Right atrium auricular region (tissue), 2 donors: Measurements from ENCODE around the gene MYOG. TPM values are rescaled to one million over a fixed set of nuclear protein-coding genes. Genes with fewer than 3 reads are reported as not detected.

Source experiments
- DNase-seq: peaks from one replicate; pipeline ENCODE4 v3.0.0-alpha.2; 2019; ENCODE audit warnings: low spot score
- H3K27ac ChIP-seq, 2 donors: fragments of 200-600 bp; sonication (generic); 1 replicate in 1 of 2; 2 replicates in 1 of 2; pipeline ENCODE4 v1.5.1; 2016 to 2019
- H3K27me3 ChIP-seq, 2 donors: fragments of 200-600 bp; sonication (generic); one replicate each; pipeline versions ENCODE4 v1.5.1 to v1.6.0; 2017 to 2019
- H3K36me3 ChIP-seq: fragments of 200-600 bp; sonication (generic); one replicate; pipeline ENCODE4 v1.5.1; 2016
- H3K4me1 ChIP-seq, 2 donors: fragments of 200-600 bp; sonication (generic); one replicate each; pipeline versions ENCODE4 v1.5.1 to v1.6.0; 2017 to 2019
- H3K4me3 ChIP-seq, 2 donors: fragments of 200-600 bp; sonication (generic); 1 replicate in 1 of 2; 2 replicates in 1 of 2; pipeline ENCODE4 v1.5.1; 2017 to 2019; ENCODE audit warnings: mild to moderate bottlenecking in 1 of 2, moderate library complexity in 1 of 2
- H3K9me3 ChIP-seq, 2 donors: fragments of 200-600 bp; sonication (generic); one replicate each; pipeline ENCODE4 v1.5.1; 2019
- total RNA-seq, 2 donors: library from RNA; depleted of rRNA; stranded (reverse); fragments of >200 nt; gene quantifications; one replicate each; pipeline ENCODE4 v1.1.0, GENCODE V29; 2016
- TF ChIP-seq, protein P1 (sequence below), 2 donors: fragments of 200-600 bp; sonication (generic); IDR thresholded peaks; one replicate each; pipeline ENCODE4 v1.5.1; 2019; ENCODE audit warnings: antibody characterized with exemption in 2 of 2

MYOG gene
- total RNA-seq, 2 donors from 2014 or later, result not detected

DNA sequence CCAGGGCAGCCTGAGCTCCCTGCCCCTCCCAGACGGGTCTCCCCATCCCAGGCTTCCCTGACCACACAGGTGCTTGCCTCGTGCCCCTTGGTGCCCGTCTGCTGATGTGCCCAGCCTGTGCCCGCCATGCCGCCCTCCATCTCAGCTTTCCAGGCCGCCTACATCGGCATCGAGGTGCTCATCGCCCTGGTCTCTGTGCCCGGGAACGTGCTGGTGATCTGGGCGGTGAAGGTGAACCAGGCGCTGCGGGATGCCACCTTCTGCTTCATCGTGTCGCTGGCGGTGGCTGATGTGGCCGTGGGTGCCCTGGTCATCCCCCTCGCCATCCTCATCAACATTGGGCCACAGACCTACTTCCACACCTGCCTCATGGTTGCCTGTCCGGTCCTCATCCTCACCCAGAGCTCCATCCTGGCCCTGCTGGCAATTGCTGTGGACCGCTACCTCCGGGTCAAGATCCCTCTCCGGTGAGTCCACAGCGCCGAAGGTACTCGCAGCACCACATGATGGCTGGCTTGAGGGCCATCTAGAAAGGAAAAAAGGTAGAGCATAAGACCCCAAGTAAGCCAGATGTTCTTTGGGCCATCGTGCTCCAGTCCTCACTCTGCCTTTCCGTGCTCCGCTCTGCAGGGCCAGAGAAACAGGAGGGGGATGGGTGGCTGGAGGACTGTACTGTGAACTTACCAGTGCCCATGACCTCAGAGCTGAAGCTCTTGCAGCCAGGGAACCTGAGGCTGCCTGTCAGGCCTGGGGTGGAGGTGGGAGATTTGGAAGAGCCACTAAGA, 43.1 kb upstream of the MYOG start:
- DNase-seq, result peak; percentile 55
- H3K27ac ChIP-seq, result peak overlapping the region; percentile 91 to 94
- H3K4me3 ChIP-seq, result peak overlapping the region; percentile 47 to 54
- TF ChIP-seq, protein P1, sequence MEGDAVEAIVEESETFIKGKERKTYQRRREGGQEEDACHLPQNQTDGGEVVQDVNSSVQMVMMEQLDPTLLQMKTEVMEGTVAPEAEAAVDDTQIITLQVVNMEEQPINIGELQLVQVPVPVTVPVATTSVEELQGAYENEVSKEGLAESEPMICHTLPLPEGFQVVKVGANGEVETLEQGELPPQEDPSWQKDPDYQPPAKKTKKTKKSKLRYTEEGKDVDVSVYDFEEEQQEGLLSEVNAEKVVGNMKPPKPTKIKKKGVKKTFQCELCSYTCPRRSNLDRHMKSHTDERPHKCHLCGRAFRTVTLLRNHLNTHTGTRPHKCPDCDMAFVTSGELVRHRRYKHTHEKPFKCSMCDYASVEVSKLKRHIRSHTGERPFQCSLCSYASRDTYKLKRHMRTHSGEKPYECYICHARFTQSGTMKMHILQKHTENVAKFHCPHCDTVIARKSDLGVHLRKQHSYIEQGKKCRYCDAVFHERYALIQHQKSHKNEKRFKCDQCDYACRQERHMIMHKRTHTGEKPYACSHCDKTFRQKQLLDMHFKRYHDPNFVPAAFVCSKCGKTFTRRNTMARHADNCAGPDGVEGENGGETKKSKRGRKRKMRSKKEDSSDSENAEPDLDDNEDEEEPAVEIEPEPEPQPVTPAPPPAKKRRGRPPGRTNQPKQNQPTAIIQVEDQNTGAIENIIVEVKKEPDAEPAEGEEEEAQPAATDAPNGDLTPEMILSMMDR (IDR thresholded peaks at IDR 0.05), result no peak
- peaks cover 0 to 85% of the 10 kb centered on the region in 2 donors for H3K4me1 ChIP-seq
- no peaks in the 10 kb centered on the region for H3K27me3 ChIP-seq
- H3K36me3 ChIP-seq, result no peaks in the 10 kb centered on the region
- no peaks in the 10 kb centered on the region for H3K9me3 ChIP-seq

DNA sequence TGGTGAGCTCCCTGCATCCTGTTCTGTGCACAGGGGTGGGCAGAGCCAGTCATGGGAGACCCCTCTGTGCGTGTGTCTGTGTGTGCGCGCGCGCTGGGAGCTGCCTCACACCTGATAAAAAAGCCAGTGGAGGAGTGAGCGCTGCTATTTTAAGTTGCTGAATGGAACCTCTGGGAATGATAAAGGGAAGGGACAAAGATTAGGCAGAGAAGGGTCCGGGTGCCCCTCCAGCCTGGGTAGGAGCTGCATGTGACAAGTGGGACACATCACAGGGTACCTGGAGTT, 42.6 kb upstream of the MYOG start:
- TF ChIP-seq, protein P1 (IDR thresholded peaks at IDR 0.05), result no peak
- no peaks in the 10 kb centered on the region for H3K36me3 ChIP-seq
- peak overlapping the region; percentile 91 to 94 for H3K27ac ChIP-seq
- H3K4me1 ChIP-seq, result peaks cover 0 to 80% of the 10 kb centered on the region in 2 donors
- no peak for DNase-seq
- H3K4me3 ChIP-seq, result peak overlapping the region; percentile 47 to 54
- no peaks in the 10 kb centered on the region for H3K27me3 ChIP-seq
- no peaks in the 10 kb centered on the region for H3K9me3 ChIP-seq

DNA sequence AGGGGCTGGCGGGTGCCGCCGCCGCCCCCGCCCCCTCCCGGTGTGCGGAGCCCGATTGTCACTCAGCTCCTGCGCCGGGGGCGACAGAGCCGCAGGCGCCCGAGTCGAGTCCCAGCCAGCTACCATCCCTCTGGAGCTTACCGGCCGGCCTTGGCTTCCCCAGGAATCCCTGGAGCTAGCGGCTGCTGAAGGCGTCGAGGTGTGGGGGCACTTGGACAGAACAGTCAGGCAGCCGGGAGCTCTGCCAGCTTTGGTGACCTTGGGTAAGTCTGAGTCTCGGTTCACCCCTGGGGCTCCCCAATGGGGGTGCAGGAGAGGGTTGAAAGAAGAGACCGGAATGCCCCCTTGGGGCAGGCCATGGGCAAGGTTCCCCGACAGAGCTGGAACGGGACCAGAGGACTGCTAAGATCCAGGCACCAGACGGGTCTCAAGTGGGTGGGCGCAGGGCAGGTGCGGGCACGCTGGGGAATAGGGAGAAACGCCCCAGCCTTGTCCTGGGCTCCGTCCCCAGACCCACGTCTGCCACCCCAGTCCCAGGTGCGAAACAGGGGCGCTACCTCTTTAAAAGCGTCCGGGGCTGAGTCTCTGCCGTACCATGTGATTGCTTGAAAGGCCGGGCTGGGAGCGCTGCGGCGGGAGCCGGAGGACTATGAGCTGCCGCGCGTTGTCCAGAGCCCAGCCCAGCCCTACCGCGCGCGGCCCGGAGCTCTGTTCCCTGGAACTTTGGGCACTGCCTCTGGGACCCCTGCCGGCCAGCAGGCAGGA, 42.0 kb upstream of the MYOG start, which contains the start of gene ADORA1:
TSS of gene ADORA1 (plus strand) at position 61 of the 765 bp plus-strand sequence. CDS start 1,116 bp downstream, outside the sequence.
- H3K27ac ChIP-seq, result peak within 1 kb of the TSS; percentile 91 to 94
- H3K9me3 ChIP-seq, result no peaks in the 10 kb centered on the region
- H3K4me3 ChIP-seq, result peak within 1 kb of the TSS; percentile 47 to 54
- TF ChIP-seq, protein P1 (IDR thresholded peaks at IDR 0.05), result peak in 1 of 2 donors; percentile 10
- no peaks in the 10 kb centered on the region for H3K27me3 ChIP-seq
- peak; percentile 81 for DNase-seq
- H3K4me1 ChIP-seq, result peaks cover 0 to 79% of the 10 kb centered on the region in 2 donors
- H3K36me3 ChIP-seq, result no peaks in the 10 kb centered on the region

DNA sequence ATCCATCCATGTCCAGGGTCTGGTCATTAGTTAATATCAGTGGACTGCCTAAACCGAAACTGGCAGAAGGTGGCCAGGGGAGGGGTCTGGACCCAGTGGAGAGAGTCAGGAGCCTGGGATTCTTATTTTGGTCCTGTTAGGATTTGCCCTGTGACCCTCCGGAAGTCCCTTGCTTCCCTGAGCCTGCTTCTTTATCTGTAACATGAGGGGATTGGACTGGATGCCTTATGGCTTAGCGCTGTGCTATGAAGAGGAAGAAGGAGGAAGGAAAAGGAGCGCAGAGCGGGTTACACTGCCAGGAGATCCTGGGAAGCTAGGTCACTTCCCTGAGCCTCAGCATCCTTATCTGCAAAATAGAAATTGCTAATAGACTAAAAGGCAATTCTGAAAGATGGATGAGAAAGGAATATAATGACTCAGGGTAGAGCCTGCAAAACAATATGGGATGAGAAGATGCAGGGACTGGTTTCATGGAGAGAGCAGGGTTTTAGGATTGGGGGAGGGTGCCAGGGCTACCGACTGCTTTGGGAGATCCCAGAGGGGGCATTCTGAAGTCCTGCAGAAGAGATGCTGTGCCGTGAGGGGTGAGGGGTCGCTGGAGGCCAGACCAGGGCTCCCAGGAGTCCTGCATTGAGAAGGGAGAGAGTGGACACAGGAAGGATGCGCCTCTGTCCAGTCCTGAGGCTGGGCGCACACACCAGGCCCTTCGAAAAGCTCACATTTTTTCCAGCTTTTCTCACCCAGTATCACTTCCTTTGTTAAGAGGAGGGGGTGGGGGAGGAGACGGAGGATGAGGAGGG, 41.3 kb upstream of the MYOG start:
- no peaks in the 10 kb centered on the region for H3K9me3 ChIP-seq
- no peaks in the 10 kb centered on the region for H3K27me3 ChIP-seq
- H3K27ac ChIP-seq, result peak overlapping the region; percentile 91 to 94
- H3K36me3 ChIP-seq, result no peaks in the 10 kb centered on the region
- DNase-seq, result peak; percentile 46
- H3K4me3 ChIP-seq, result peak overlapping the region; percentile 47 to 54
- TF ChIP-seq, protein P1 (IDR thresholded peaks at IDR 0.05), result no peak
- H3K4me1 ChIP-seq, result peaks cover 0 to 74% of the 10 kb centered on the region in 2 donors

DNA sequence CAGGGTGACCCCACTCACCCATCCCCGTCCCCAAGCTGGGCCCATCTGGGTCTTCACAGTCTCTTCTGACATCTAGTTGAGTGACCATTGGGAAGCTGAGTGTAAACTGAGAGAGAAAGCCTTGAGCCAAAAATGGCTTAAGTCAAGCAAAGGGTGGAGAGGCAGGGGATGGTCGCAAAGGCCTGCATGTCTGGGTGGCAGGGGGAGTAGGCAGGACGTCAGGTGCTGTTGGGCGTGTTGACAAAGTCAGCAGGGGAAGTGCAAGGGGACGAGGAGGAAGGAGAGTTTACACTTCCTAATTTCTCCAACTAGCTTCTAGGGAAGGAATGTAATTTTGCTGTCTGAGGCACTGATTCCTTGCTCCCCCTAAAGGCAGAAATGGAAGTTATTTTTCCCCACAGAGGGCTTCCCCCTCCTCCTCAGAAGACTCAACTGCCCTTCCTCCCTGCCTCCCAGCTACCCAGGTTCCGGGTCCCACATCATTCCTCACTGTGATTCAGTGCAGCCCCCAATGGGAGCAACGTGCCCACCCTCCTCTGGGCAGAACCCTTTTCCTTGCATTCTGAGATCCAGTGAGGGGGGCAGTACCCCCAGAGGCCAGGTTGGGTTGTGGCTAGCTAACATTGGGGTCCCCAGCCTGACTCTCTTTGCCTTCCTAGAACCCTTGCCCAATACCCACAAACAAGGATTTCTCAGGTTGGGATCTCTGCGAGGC, 40.5 kb upstream of the MYOG start:
- Histone ChIP-seq H3K27me3 (no peaks in the 10 kb centered on the region), H3K36me3 (no peaks in the 10 kb centered on the region), H3K9me3 (no peaks in the 10 kb centered on the region), H3K4me3 (no peak overlapping the region), H3K27ac (peak overlapping the region; percentile 91 to 94), H3K4me1 (peaks cover 0 to 66% of the 10 kb centered on the region in 2 donors)
- TF ChIP-seq, protein P1 (IDR thresholded peaks at IDR 0.05), result peak; percentile 13 to 62
- peak; percentile 55 for DNase-seq
